Measurements from ENCODE around the gene PMEPA1. TPM values are rescaled to one million over a fixed set of nuclear protein-coding genes. Genes with fewer than 3 reads are reported as not detected.

The PMEPA1 gene
- total RNA-seq, 1 donor from 2014 or later, result 26.9 TPM

GRCh38 chr20:57650266-57650665 lies 59.5 kb downstream of the PMEPA1 start:
- ATAC-seq (no peak), DNase-seq (peak; percentile 11)
- intact Hi-C loops (cut with DNase I), result no loop called here
- H3K27ac ChIP-seq, result no peak overlapping the region
- no peak for TF ChIP-seq CTCF (IDR thresholded peaks at IDR 0.05)
- H3K4me1 ChIP-seq, result peaks cover 4% of the 10 kb centered on the region
- H3K27me3 ChIP-seq (ENCODE audit: low read depth), result no peaks in the 10 kb centered on the region
- H3K36me3 ChIP-seq, result peaks cover 29% of the 10 kb centered on the region
- H3K4me3 ChIP-seq, result no peak overlapping the region
- H3K9me3 ChIP-seq, result no peaks in the 10 kb centered on the region

DNA sequence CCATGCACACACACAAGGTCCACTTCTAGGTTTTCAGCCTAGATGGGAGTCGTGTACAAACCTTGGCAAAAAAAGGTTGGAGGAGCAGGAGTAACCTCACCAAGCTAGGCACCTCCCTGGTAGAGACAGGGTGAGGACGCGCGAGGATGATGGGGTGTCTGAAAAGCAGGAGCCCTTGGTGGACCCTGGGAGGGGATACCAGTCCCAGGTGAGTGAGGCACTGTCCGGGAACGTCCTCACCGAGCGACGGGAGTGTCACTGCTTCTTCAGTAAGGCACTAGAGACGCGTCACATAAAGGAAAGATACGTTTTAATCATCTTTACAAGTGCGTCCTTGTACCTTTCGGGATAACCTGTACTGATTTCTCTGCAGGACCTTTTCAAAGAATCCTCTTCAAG lies 60.2 kb downstream of the PMEPA1 start:
- no peak for TF ChIP-seq CTCF (IDR thresholded peaks at IDR 0.05)
- DNase-seq, result peak; percentile 22

GRCh38 chr20:57648878-57649616 lies 60.8 kb downstream of the PMEPA1 start:
- no peaks in the 10 kb centered on the region for H3K9me3 ChIP-seq
- intact Hi-C loops (cut with DNase I), result no loop called here
- no peaks in the 10 kb centered on the region for H3K27me3 ChIP-seq (ENCODE audit: low read depth)
- DNase-seq, result peak; percentile 8
- peaks cover 29% of the 10 kb centered on the region for H3K36me3 ChIP-seq
- ATAC-seq, result no peak
- no peak overlapping the region for H3K4me3 ChIP-seq
- TF ChIP-seq CTCF (IDR thresholded peaks at IDR 0.05), result no peak
- H3K27ac ChIP-seq, result no peak overlapping the region
- no peaks in the 10 kb centered on the region for H3K4me1 ChIP-seq

More for the DNA sequence above, 60.2 kb downstream of the PMEPA1 start:
- no peak overlapping the region for H3K27ac ChIP-seq
- no peaks in the 10 kb centered on the region for H3K9me3 ChIP-seq
- intact Hi-C loops (cut with DNase I), result no loop called here
- H3K36me3 ChIP-seq, result peaks cover 29% of the 10 kb centered on the region
- no peak overlapping the region for H3K4me3 ChIP-seq
- peaks cover 3% of the 10 kb centered on the region for H3K4me1 ChIP-seq
- no peak for ATAC-seq
- H3K27me3 ChIP-seq (ENCODE audit: low read depth), result no peaks in the 10 kb centered on the region

DNA sequence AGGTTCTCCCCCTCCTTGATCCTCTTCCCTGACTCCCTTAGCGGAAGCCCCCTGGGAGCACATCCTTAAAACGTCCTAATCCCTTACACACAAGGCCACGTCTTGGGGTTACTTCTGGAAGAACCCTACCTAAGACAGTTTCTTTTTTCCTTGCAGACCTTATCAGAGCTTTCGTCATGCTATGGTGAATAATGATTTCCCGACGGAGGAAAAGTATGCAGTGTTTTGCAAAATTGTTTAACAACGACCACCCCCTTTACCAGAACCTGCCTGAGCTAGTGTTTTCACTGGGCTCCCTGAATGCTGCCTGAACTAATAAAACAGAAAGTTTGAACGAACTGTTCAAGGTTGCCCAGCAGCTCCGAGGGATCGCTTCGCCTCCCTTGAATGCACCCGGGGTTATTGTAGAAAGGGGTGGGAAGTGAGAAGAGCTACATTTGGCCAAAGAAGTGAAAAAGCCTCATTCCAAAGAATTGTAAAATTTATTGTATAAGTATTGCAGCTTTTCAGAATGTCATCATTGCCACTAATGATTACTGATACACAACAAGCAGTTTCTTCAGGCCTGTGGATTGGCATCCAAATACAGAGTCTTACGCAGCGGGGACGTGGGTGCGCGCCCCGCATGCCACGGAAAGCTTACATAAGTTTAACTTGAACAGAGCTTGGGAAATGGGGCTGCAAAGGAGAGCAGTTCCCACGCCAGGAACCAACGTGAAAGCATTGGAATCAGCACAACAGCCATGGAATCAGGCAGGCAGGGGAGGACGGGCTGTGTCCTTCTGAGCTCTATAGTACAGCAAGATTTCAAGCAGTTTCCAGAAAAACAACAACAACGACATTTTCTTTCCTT lies 61.7 kb downstream of the PMEPA1 start:
- Histone ChIP-seq H3K27ac (no peak overlapping the region), H3K4me3 (no peak overlapping the region), H3K36me3 (peaks cover 29% of the 10 kb centered on the region), H3K4me1 (no peaks in the 10 kb centered on the region), H3K27me3 (ENCODE audit: low read depth) (no peaks in the 10 kb centered on the region), H3K9me3 (no peaks in the 10 kb centered on the region)
- no peak for TF ChIP-seq CTCF (IDR thresholded peaks at IDR 0.05)
- DNase-seq, result peak; percentile 20
- intact Hi-C loops (cut with DNase I), result no loop called here
- no peak for ATAC-seq

DNA sequence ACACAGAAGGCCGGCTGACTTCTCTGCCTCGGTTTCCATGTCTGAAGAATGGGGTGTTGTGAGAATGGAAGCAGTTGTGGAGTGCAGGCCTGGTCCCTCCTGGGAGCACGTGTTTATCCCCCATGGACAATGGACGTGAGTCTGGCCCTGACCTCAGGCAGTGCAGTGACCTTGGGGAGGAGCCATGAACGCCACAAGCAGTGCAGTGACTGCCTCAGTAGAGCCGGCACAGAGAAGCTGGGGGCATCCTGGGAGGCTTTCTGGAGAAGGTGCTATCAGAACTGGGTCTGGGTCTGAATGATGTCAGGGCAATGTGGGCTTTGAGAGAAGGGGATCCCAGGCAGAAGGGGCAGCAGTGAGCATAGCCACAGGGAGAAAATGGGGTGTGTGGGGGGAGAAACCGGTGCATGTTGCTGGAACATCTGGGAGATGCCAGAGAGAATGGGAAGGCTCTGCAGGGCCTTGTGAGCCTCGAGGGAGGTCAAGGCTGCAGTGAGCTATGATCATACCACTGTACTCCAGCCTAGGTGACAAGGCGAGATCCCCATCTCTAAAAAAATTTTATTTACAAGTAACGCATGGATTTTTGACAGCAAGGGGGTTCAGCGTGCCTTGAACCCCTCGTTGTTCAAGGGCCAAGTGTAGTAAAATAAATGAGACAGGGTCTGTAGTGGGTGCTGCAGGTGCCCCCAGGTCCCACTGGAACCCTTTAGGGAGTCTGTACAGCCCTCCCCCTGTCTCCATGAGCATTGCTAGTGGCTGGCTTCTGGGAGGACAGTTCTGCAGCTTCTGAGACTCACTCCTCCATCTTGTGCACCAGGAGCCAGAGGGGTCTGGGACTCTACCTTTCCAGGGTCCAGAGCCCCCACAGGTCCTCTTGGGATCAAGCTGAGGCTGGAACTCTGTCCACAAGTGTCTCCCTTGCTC lies 62.5 kb downstream of the PMEPA1 start:
- ATAC-seq (peak in 1 of 2 donors; percentile 28), DNase-seq (peak; percentile 10)
- no peaks in the 10 kb centered on the region for H3K27me3 ChIP-seq (ENCODE audit: low read depth)

More for the DNA sequence above, 62.5 kb downstream of the PMEPA1 start:
- intact Hi-C loops (cut with DNase I), result no loop called here
- no peaks in the 10 kb centered on the region for H3K4me1 ChIP-seq
- H3K27ac ChIP-seq, result no peak overlapping the region
- no peaks in the 10 kb centered on the region for H3K9me3 ChIP-seq
- TF ChIP-seq CTCF (IDR thresholded peaks at IDR 0.05), result no peak
- peaks cover 21% of the 10 kb centered on the region for H3K36me3 ChIP-seq
- H3K4me3 ChIP-seq, result no peak overlapping the region

Measured in lower lobe of right lung (tissue), 2 donors.